Astrocyte (in vitro differentiated cells and primary cell): Measurements from ENCODE around the gene IFIT3.

Experiments
- CTCF ChIP-seq: IDR thresholded peaks from 2 replicates; pipeline ENCODE4 v1.5.1; 2011; ENCODE audit warnings: low read depth, mild to moderate bottlenecking, inconsistent platforms, low read length, moderate library complexity; ENCODE audit not compliant: insufficient read depth
- EZH2 ChIP-seq: IDR thresholded peaks from 2 replicates; pipeline ENCODE4 v1.6.1; 2012; ENCODE audit warnings: mild to moderate bottlenecking, low read length, inconsistent platforms; ENCODE audit not compliant: insufficient read depth

- TF ChIP-seq CTCF (no peak), EZH2 (no peak)
Measured at GRCh38 chr10:89345367-89346000, 17.7 kb downstream of the IFIT3 start.
